HEK293 (cell line): Measurements from ENCODE around the gene PRKCA.

ENCODE experiments used
- CTCF ChIA-PET: fragments of 350-600 bp; formaldehyde crosslinking; extraction: SDS; loops from one replicate; lab custom pipeline; 2021; ENCODE audit warnings: antibody characterized with exemption; lab: Yijun Ruan, JAX
- POLR2A ChIA-PET: fragments of 300-600 bp; formaldehyde crosslinking; extraction: SDS; loops from one replicate; lab custom pipeline; 2020; ENCODE audit warnings: antibody characterized with exemption, inconsistent platforms; lab: Yijun Ruan, JAX
- H3K27ac ChIP-seq: fragments of 200-500 bp; sonication (Bioruptor generic); 2 replicates; pipeline ENCODE4 v1.5.1; 2014; ENCODE audit warnings: low read depth, low read length, control low read depth, inconsistent platforms; ENCODE audit errors: extremely low read depth
- H3K36me3 ChIP-seq, 2 experiments: fragments of 200-500 bp in 1 of 2; sonication (Bioruptor generic) in 1 of 2; 1 replicate in 1 of 2; 2 replicates in 1 of 2; pipeline ENCODE4 v1.5.1; 2014 to 2017; ENCODE audit warnings: inconsistent platforms in 2 of 2, low read length in 2 of 2; ENCODE audit not compliant: control insufficient read depth in 2 of 2, insufficient read depth in 1 of 2
- H3K4me1 ChIP-seq: fragments of 200-500 bp; sonication (Bioruptor generic); 2 replicates; pipeline ENCODE4 v1.5.1; 2014; ENCODE audit warnings: mild to moderate bottlenecking, low read length, inconsistent platforms; ENCODE audit not compliant: control insufficient read depth, insufficient read depth
- H3K4me3 ChIP-seq: 2 replicates; pipeline ENCODE4 v1.5.1; 2011; ENCODE audit warnings: low read depth, mild to moderate bottlenecking, control low read depth, low read length, moderate library complexity
- H3K9me3 ChIP-seq: fragments of 200-500 bp; sonication (Bioruptor generic); 2 replicates; pipeline ENCODE4 v1.5.1; 2014; ENCODE audit warnings: low read depth, low read length, inconsistent platforms; ENCODE audit not compliant: control insufficient read depth, insufficient read depth
- HOXA7 ChIP-seq: sonication (generic); formaldehyde crosslinking; IDR thresholded peaks from 2 replicates; pipeline ENCODE4 v1.8.1; 2022; ENCODE audit warnings: missing genetic modification reagents, borderline replicate concordance
- KLF1 ChIP-seq: fragments of 450-650 bp; formaldehyde crosslinking; IDR thresholded peaks from 2 replicates; pipeline ENCODE4 v1.5.1; 2016; ENCODE audit warnings: missing biosample characterization, missing genetic modification characterization
- TRIM28 ChIP-seq: IDR thresholded peaks from 2 replicates; pipeline ENCODE4 v1.6.1; 2011; ENCODE audit warnings: low read length, control low read depth, borderline replicate concordance
- ZBTB48 ChIP-seq: fragments of 450-650 bp; formaldehyde crosslinking; IDR thresholded peaks from 2 replicates; pipeline ENCODE4 v1.5.1; 2016; ENCODE audit warnings: missing biosample characterization, missing genetic modification characterization
- ZFHX2 ChIP-seq: fragments of 450-650 bp; formaldehyde crosslinking; conservative IDR thresholded peaks from 2 replicates; pipeline ENCODE4 v1.5.1; 2016; ENCODE audit warnings: missing biosample characterization, missing genetic modification characterization
- ZNF10 ChIP-seq: fragments of 450-650 bp; formaldehyde crosslinking; IDR thresholded peaks from 2 replicates; pipeline ENCODE4 v1.5.1; 2017; ENCODE audit warnings: missing biosample characterization, missing genetic modification characterization
- ZNF148 ChIP-seq: fragments of 450-650 bp; formaldehyde crosslinking; IDR thresholded peaks from 2 replicates; pipeline ENCODE4 v1.5.0; 2017; ENCODE audit warnings: missing biosample characterization, missing genetic modification characterization, borderline replicate concordance
- ZNF280C ChIP-seq: fragments of 450-650 bp; formaldehyde crosslinking; IDR thresholded peaks from 2 replicates; pipeline ENCODE4 v1.5.1; 2016; ENCODE audit warnings: missing biosample characterization, missing genetic modification characterization
- ZNF311 ChIP-seq: fragments of 450-650 bp; formaldehyde crosslinking; IDR thresholded peaks from 2 replicates; pipeline ENCODE4 v1.5.1; 2017; ENCODE audit warnings: missing biosample characterization, missing genetic modification characterization, borderline replicate concordance
- ZNF341 ChIP-seq: fragments of 450-650 bp; formaldehyde crosslinking; IDR thresholded peaks from 2 replicates; pipeline ENCODE4; 2016; ENCODE audit warnings: low read depth, missing biosample characterization, missing genetic modification characterization
- ZNF514 ChIP-seq: fragments of 450-650 bp; formaldehyde crosslinking; IDR thresholded peaks from 2 replicates; pipeline ENCODE4 v1.5.1; 2016; ENCODE audit warnings: missing biosample characterization, missing genetic modification characterization
- ZNF654 ChIP-seq: fragments of 450-650 bp; formaldehyde crosslinking; IDR thresholded peaks from 2 replicates; pipeline ENCODE4 v1.5.1; 2016; ENCODE audit warnings: low read depth, missing biosample characterization, missing genetic modification characterization
- ZNF785 ChIP-seq: fragments of 450-650 bp; formaldehyde crosslinking; IDR thresholded peaks from 2 replicates; pipeline ENCODE4 v1.5.1; 2016; ENCODE audit warnings: missing biosample characterization, missing genetic modification characterization
- ZSCAN4 ChIP-seq: fragments of 450-650 bp; formaldehyde crosslinking; IDR thresholded peaks from 2 replicates; pipeline ENCODE4 v1.5.1; 2017; ENCODE audit warnings: missing biosample characterization, missing genetic modification characterization
- TF ChIP-seq, protein P1 (sequence below): fragments of 450-650 bp; formaldehyde crosslinking; IDR thresholded peaks from 2 replicates; pipeline ENCODE4 v1.5.1; 2016; ENCODE audit warnings: missing biosample characterization, missing genetic modification characterization
- TF ChIP-seq, protein P2 (sequence below): fragments of 450-650 bp; formaldehyde crosslinking; IDR thresholded peaks from 2 replicates; pipeline ENCODE4 v1.5.1; 2016; ENCODE audit warnings: missing biosample characterization, missing genetic modification characterization
- TF ChIP-seq, protein P3 (sequence below): IDR thresholded peaks from 2 replicates; pipeline ENCODE4 v1.6.1; 2011; ENCODE audit warnings: mild to moderate bottlenecking, low read depth, low read length, borderline replicate concordance
- TF ChIP-seq, protein P4 (sequence below): fragments of 450-650 bp; formaldehyde crosslinking; IDR thresholded peaks from 2 replicates; pipeline ENCODE4 v1.5.1; 2016; ENCODE audit warnings: missing biosample characterization, missing genetic modification characterization
- TF ChIP-seq, protein P5 (sequence below): fragments of 450-650 bp; formaldehyde crosslinking; IDR thresholded peaks from 2 replicates; pipeline ENCODE4 v1.5.1; 2017; ENCODE audit warnings: missing biosample characterization, missing genetic modification characterization

The PRKCA gene

DNA sequence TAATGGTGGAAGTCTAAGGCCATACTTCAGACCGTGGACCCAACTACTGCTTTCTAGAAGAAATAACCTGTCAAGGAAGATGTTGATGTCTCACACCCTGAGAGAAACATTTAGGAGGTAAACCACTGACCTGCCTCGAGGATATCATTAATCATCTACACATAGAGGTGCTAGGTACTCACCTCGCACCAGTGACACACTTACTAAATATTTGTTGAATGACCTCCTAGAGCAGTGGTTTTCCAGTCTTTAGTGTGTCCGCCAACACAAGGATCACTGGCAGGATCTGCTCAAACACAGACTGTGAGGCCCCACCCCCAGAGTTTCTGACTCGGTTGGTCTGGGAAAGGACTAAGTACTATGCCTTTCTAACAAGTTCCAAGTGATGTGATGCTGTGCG, 335.1 kb downstream of the PRKCA start (continued):
- no peak for TF ChIP-seq HOXA7 (CRISPR knock-in tag)
- TF ChIP-seq, protein P1, sequence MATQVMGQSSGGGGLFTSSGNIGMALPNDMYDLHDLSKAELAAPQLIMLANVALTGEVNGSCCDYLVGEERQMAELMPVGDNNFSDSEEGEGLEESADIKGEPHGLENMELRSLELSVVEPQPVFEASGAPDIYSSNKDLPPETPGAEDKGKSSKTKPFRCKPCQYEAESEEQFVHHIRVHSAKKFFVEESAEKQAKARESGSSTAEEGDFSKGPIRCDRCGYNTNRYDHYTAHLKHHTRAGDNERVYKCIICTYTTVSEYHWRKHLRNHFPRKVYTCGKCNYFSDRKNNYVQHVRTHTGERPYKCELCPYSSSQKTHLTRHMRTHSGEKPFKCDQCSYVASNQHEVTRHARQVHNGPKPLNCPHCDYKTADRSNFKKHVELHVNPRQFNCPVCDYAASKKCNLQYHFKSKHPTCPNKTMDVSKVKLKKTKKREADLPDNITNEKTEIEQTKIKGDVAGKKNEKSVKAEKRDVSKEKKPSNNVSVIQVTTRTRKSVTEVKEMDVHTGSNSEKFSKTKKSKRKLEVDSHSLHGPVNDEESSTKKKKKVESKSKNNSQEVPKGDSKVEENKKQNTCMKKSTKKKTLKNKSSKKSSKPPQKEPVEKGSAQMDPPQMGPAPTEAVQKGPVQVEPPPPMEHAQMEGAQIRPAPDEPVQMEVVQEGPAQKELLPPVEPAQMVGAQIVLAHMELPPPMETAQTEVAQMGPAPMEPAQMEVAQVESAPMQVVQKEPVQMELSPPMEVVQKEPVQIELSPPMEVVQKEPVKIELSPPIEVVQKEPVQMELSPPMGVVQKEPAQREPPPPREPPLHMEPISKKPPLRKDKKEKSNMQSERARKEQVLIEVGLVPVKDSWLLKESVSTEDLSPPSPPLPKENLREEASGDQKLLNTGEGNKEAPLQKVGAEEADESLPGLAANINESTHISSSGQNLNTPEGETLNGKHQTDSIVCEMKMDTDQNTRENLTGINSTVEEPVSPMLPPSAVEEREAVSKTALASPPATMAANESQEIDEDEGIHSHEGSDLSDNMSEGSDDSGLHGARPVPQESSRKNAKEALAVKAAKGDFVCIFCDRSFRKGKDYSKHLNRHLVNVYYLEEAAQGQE: no peak
- TF ChIP-seq ZNF311 (tag by site-specific recombination): no peak
- no peak for TF ChIP-seq ZNF10 (tag by site-specific recombination)
- no peak for TF ChIP-seq TRIM28
- no peak for TF ChIP-seq ZNF654
- TF ChIP-seq, all 188 proteins: peak for 0

DNA sequence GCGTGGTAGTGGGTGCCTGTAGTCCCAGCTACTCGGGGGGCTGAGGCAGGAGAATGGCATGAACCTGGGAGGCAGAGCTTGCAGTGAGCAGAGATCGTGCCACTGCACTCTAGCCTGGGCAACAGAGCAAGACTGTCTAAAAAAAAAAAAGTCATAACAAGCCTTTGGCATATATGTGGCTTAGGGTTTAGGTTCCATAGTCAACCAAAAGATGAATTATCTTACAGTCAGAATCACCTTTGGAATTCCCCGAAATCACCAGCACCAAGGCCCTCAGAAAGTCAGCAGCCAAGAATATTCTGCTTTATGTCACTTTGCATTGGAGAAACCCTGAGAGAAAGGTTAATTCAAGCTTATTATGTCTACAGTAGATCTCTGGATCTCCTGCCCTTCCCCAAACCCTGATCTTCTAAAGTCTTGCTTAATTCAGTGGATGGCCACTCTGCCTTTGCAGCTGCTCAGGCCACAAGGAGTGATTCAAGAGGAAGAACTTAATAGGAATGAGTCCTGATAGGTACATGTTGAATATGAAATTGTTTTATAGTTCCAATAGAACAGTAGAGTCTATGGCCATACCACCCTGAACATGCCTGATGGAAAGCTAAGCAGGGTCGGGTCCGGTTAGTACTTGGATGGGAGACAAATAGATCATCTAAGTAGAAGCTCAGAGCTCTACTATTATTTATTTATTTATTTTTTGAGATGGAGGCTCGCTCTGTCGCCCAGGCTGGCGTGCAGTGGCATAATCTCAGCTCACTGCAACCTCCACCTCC, 336.5 kb downstream of the PRKCA start:
- Histone ChIP-seq H3K9me3 (no peaks in the 10 kb centered on the region), H3K4me3 (no peak overlapping the region), H3K27ac (no peak overlapping the region), H3K4me1 (no peaks in the 10 kb centered on the region), H3K36me3 (no peaks in the 10 kb centered on the region; a peak in 1 of 3 replicates)
- ChIA-PET CTCF (interaction anchor here (0.7 kb wide), 1 partner anchor 14 kb away, joined by 4 read pairs; no protein-coding TSS in a partner anchor), POLR2A (no interaction called here)
- TF ChIP-seq, protein P2, sequence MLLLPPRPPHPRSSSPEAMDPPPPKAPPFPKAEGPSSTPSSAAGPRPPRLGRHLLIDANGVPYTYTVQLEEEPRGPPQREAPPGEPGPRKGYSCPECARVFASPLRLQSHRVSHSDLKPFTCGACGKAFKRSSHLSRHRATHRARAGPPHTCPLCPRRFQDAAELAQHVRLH (tag by site-specific recombination): no peak
- TF ChIP-seq ZNF654 (no peak), ZFHX2 (tag by site-specific recombination) (no peak), ZNF280C (tag by site-specific recombination) (no peak), ZNF514 (no peak), ZNF341 (tag by site-specific recombination) (no peak), ZNF148 (tag by site-specific recombination) (no peak), ZNF785 (no peak), ZSCAN4 (tag by site-specific recombination) (no peak), KLF1 (tag by site-specific recombination) (no peak), ZBTB48 (tag by site-specific recombination) (no peak)
- TF ChIP-seq, protein P3, sequence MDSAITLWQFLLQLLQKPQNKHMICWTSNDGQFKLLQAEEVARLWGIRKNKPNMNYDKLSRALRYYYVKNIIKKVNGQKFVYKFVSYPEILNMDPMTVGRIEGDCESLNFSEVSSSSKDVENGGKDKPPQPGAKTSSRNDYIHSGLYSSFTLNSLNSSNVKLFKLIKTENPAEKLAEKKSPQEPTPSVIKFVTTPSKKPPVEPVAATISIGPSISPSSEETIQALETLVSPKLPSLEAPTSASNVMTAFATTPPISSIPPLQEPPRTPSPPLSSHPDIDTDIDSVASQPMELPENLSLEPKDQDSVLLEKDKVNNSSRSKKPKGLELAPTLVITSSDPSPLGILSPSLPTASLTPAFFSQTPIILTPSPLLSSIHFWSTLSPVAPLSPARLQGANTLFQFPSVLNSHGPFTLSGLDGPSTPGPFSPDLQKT: no peak
- TF ChIP-seq, protein P4, sequence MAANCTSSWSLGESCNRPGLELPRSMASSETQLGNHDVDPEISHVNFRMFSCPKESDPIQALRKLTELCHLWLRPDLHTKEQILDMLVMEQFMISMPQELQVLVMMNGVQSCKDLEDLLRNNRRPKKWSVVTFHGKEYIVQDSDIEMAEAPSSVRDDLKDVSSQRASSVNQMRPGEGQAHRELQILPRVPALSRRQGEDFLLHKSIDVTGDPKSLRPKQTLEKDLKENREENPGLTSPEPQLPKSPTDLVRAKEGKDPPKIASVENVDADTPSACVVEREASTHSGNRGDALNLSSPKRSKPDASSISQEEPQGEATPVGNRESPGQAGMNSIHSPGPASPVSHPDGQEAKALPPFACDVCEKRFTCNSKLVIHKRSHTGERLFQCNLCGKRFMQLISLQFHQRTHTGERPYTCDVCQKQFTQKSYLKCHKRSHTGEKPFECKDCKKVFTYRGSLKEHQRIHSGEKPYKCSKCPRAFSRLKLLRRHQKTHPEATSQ: no peak
- TF ChIP-seq, protein P5, sequence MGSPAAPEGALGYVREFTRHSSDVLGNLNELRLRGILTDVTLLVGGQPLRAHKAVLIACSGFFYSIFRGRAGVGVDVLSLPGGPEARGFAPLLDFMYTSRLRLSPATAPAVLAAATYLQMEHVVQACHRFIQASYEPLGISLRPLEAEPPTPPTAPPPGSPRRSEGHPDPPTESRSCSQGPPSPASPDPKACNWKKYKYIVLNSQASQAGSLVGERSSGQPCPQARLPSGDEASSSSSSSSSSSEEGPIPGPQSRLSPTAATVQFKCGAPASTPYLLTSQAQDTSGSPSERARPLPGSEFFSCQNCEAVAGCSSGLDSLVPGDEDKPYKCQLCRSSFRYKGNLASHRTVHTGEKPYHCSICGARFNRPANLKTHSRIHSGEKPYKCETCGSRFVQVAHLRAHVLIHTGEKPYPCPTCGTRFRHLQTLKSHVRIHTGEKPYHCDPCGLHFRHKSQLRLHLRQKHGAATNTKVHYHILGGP (tag by site-specific recombination): no peak
